GM19372 (cell line): ENCODE data around the gene MTSS2.
"Not testable (repeated sequence)": the region's sequence is repeated elsewhere in the genome, so short reads cannot be mapped to it uniquely, and the experiment has no call there.

Source experiments
- ATAC-seq: cut with Tn5 transposase; IDR thresholded peaks from one replicate; pipeline ENCODE4 v1.9.1; 2021; ENCODE audit warnings: mild to moderate bottlenecking, low read depth, moderate library complexity; ENCODE audit not compliant: unreplicated experiment

Gene MTSS2

DNA sequence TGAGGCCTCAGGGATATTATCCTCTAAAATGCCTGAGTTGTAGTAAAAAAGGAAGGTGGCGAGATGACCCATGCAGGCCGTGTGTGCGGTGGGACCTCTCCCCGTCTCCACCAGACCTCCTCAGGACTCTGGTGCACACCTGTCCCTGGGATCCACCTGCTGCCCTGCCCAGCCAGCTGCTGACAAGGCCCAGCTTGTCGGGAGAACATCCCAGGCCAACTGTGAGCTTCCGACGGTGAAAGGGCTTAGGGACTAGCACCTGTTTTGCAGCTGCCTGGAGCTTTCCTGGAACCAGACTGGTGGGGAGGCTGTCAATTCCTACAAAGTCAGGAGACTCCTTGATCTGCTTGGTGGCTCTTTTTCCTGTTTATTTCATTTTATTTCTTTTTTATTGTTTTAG lies 27.9 kb downstream of the MTSS2 start:
- ATAC-seq, result no peak

DNA sequence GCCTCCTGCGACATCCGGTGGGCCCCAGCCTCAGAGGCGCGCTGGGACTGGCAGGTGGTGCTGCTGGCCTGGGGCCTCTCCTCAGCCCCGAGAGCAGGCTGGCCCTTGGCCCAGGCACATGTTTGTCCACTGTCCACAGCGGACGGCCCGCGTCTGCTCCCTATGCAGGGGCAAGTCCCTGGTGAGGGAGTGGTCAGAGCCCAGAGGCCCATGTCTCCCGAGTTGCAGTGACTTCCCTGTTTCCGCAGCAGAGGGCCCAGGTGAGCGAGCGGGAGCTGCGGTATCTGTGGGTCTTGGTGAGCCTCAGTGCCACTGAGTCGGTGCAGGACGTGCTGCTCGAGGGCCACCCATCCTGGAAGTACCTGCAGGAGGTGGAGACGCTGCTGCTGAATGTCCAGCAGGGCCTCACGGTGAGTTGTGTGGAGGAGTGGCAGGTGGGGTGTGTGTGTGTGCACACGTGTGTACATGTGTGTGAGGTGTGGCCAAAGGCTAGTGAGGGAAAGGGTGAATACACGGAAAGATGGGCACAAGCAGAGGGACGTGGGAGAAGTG lies 29.1 kb downstream of the MTSS2 start:
- no peak for ATAC-seq

- no peak for ATAC-seq
Measured at GRCh38 chr16:70656065-70656711, 29.7 kb downstream of the MTSS2 start.

DNA sequence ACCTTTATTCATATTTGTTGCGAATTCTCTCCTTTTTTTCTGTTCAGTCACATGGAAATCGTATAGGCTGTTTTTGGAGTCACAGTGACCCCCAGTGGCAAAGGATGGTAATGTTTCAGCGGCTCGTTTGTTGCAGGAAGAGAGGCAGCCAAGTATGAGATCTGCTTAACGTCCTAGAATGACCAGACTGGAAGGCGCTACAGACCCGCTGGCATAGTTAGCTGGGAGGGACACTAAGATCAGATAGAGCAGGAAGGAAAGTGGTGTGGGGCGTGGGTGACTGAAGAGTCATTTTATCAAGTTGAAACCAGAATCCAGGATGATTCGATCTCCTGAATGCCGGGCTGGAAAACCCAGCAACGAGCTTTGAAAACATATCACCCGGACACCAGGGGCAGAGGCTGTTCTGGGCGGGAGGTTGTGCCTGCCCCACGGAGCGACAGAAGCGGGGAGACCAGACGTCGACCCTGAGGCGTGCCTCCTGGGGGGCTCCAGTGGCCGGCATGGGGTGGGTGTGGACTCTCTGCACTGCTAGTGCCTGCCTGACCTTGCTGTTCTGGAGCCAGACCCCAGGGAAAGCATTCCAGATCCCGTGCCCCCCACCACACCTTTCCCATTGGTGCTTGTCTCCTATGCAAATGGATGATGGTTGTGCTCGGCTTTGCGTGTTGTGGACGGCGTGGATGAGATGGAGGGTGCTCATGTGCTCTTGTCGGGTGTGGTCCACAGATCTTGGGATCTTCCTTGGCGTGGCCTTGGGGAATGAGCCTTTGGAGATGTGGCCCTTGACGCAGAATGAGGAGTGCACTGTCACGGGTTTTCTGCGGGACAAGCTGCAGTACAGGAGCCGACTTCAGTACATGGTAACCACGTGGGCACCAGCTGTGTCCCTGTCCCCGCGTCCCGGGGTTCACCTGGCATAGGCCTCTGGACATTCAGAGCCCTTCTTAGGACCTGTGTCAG lies 31.8 kb downstream of the MTSS2 start:
- no peak for ATAC-seq

DNA sequence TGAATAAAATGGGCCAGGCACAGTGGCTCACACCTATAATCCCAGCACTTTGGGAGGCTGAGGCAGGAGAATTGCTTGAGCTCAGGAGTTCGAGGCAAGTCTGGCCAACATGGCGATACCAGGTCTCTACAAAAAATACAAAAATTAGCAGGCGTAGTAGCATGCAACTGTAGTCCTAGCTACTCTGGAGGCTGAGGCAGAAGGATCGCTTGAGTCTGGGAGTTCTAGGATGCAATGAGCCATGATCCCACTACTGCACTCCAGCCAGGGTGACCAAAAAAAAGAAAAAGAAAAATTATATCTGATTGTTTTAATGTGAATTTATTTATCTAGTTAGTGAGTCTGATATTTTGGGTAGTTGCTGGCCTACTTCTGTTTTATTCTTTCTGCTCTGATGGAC lies 32.4 kb downstream of the MTSS2 start:
- ATAC-seq, result no peak

DNA sequence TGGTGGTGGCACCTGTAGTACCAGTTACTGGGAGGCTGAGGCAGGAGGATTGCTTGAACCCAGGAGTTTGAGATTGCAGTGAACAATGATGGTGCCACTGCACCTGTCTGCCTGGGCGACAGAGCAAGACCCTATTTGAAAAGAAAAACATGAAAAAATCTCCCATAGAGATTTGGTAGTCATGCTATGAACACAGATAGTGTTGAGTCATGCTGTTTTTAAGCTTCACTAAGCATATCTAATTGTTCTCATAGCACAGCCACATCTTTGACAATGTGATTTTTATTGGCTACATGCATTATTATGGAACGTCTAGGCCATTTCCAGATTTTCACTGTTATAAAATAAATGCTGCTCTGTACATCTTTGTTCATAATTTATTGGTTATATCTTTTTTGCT lies 33.5 kb downstream of the MTSS2 start:
- ATAC-seq, result no peak

DNA sequence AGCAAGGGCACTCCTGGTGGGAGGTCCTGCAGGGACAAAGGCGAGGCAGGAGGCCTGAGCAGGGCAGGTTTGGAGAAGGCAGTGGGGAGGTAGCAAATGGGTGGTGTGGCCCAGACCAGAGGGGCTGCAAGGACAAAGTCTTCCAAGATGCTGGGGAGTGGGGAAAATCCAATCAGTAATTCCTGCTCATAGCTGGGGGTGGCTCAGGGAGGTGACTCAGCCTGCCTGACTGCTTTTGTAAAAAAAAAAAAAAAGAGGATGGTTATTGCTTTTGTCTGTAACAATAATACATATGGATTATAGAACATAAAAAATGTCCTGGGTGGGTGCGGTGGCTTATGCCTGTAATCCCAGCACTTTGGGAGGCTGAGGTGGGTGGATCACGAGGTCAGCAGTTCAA lies 34.3 kb downstream of the MTSS2 start:
- ATAC-seq, result no peak

GRCh38 chr16:70650216-70650615 lies 35.6 kb downstream of the MTSS2 start:
- ATAC-seq, result no peak

DNA sequence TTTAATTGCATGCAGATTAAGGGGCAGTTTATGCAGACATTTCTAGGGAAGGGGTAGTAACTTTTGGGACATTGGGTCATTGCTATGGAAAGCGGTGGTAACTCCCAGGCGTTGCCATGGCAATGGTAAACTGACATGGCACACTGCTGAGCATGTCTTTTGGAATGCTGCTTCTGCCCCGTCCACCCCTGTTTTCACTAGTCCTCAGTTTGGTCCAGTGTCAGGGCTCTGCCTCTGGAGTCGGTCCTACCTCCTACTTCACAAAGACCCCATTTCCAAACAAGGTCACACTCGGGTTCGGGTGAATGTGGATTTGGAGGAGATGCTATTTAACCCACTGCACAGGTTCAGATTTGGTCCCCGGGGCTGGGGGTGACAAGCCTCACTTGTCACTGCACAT lies 36.6 kb downstream of the MTSS2 start:
- ATAC-seq, result no peak

DNA sequence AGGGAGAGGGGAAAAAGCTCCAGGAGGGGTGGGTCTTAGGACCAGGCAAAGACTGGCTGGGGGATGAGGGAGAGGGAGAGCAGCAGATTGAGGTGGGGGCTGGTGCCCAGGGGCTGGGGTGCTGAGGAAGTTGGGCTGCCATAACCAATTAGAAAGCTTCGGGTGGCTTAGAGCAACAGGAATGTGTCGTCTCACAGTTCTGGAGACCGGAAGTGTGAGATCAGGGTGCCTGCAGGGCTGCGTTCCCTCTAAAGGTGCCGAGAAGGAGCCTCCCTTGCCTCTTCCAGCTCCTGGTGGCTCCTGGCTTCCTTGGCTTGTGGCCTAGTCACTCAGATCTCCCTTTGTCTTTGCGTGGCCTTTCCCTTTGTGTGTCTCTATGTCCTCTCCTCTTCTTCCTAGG lies 37.2 kb downstream of the MTSS2 start:
- ATAC-seq, result no peak

- ATAC-seq, result no peak
Measured at GRCh38 chr16:70647441-70648359, 38.2 kb downstream of the MTSS2 start.

- ATAC-seq, result no peak
Measured at GRCh38 chr16:70646260-70647241, 39.3 kb downstream of the MTSS2 start, which contains the start of gene IL34. Gene IL34, plus strand, starts transcription at chr16:70646559. Its CDS starts 389 bp downstream, at chr16:70646948.

DNA sequence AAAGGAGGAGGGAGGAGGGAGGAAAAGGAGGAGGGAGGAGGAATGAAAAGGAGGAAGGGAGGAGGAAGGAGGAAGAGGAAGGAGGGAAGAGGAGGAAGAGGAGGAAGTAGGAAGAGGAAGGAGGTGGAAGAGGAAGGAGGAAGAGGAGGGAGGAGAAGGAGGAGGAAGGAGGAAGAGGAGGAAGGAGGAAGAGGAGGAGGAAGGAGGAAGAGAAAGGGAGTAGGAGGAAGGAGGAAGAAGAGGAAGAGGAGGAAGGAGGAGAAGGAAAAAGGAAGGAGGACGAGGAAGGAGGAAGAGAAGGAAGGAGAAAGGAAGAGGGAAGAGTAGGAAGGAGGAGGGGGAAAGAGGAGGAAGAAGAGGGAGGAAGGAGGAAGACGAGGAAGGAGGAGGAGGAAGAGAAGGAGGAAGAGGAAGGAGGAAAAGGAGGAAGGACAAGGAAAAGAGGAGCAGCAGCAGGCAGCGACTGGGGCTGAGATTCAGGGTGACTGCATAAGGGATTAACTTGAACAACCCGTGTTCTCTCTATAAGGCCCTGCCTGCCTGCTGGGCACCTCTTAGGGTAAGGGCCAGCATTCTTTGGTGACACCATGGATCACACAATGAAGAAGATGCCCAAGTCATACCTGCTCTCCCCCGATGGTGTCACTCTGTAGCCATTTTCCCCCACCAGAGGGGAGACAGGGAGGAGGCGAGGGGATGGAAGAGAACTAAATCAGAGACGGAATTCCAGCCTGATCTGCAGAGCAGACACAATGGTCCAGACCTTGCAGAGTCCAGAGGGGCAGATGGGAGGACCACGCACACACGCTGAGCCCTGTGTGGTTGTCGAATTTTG lies 40.9 kb downstream of the MTSS2 start:
- ATAC-seq, result no peak

GRCh38 chr16:70643264-70643663 lies 42.6 kb downstream of the MTSS2 start:
- ATAC-seq, result not testable (repeated sequence)

DNA sequence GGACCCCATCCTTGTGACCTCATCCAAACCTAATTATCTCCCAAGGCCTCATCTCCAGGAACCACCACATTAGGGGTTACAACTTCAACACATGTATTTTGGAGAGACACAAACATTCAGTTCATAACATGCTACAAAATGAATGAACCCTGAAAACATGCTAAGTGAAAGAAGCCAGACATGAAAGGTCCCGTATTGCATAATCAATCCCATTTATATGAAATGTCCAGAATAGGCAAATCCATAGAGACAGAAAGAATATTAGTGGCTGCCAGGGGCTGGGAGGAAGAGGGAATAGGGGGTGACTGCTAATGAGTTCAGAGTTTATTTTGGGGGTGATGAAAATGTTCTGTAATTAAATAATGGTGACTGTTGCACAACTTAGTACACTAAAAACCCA lies 43.2 kb downstream of the MTSS2 start:
- no peak for ATAC-seq

DNA sequence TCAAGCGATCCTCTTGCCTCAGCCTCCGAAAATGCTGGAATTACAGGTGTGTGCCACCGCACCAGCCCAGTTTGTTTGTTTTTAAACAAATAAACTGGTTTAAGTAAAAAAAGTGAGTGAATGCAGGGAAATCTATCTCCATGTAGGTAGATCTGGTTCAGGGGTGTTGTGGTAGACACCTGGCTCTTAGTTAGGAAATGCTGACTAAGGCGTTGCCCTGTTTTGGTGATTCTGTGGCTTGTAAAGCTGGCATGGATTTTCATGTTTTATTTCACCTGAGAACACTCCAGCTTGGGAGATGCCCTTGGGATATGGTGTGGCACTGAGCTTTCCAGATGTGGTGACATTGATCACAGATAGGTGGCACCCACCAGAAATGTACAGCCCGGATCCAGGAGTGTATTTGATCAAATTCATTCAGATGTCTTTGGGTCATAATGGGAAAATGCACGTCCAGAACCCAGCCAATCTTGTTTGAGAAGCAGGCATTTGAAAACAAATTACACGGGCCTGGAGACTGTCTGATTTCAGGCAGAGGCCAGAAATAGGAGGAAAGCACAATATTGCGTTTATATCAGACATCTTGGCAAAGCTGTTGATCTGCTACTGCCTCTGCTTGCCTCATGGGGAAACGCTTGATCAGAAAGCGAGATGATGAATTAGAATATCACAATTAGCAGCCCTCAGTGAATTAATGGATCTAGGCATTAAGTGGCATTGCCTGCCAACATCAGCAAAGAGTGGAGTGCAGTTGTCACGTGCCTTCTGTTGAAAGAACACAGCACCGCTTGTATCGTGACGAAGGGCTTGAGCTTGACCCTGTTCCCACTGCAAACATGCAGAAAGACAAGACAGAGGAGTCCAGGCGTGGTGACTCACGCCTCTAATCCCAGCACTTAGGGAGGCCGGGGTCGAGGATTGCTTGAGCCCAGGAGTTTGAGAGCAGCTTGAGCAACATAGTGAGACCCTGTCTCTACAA lies 46.8 kb downstream of the MTSS2 start:
- no peak for ATAC-seq
